K562 treated with DMSO at 1 percent for 48 hours (cell line): ENCODE measurements around the gene COPS2. TPM values are rescaled to one million over a fixed set of nuclear protein-coding genes. Genes with fewer than 3 reads are reported as not detected.

Experiments used
- total RNA-seq: library from RNA; unstranded; fragments of 300-600 nt; gene quantifications from 2 replicates; pipeline ENCODE4 v1.2.3, GENCODE V29; 2022; ENCODE audit warnings: low replicate concordance; ENCODE audit errors: extremely low read depth

Gene COPS2
- not detected in 2 replicates for total RNA-seq

DNA sequence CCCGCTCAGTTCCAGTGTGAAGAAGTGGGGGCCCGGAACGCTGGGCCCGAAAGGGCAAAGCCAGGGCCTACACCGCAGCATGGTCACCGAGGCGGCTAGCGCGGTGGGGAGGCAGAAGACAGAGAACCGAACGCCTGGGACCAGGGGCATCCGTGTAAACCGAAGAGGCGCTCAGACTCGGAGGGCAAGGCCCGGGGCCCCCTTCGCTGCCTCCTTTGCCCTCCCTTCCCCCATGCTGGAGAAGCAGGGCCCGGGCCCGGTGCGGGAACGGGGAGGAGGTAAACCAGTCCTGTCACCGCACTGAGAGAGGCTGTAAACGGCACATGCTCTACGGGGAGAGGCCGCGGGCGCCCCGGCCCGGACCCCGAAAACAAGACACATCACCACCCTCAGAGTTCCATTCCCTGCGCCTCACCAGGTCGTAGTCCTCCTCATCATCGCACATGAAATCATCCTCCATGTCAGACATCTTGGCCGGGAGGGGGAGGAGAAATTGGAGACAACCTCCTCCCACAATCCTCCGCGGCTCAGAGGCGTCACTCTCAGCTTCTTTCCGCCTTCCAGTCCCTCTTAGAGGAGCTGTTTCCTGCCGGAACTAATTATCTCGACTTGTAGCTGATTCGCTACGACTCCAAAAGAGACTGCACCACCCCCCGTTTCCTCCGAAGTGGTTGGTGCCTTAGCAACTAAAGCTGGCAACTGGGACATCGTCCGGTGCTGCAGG is at the start of gene COPS2:
Gene COPS2, minus strand, starts transcription at position 490 of the 724 bp plus-strand sequence. Its CDS starts 21 bp downstream, at position 469.

GRCh38 chr15:49169880-49170597 is 14.6 kb upstream of the COPS2 start, which contains the start of gene GALK2:
Gene GALK2 (plus strand): TSS chr15:49170247. CDS start chr15:49170323, 76 bp downstream.

Other genes starting within 250 kb of the COPS2 start
- not detected in 2 replicates for gene SHC4, start 191.7 kb downstream of the COPS2 start, total RNA-seq
- gene SECISBP2L, start 109.2 kb downstream of the COPS2 start, total RNA-seq, result not detected in 2 replicates
- gene GALK2, start 14.6 kb upstream of the COPS2 start, total RNA-seq, result not detected in 2 replicates